K562 (cell line): ENCODE data around the gene SLIT1. TPM values are rescaled to one million over a fixed set of nuclear protein-coding genes. Genes with fewer than 3 reads are reported as not detected.
A peak's percentile ranks its signal among the peaks of the same experiment; 100 is the strongest.

Experiments
- ATAC-seq: fragments of 200-7000 bp; cut with Tn5 transposase; 3 replicates; pipeline ENCODE4 v1.9.1; 2020; ENCODE audit warnings: moderate library complexity
- BruUV-seq: library from RNA; stranded (reverse); fragments of 400-500 nt; replicated peaks from 2 replicates; lab custom pipeline; 2021; lab: Mats Ljungman, UMichigan
- CTCF ChIA-PET: fragments of 300-600 bp; formaldehyde crosslinking; extraction: SDS; loops from one replicate; lab custom pipeline; 2021; ENCODE audit warnings: low intra/inter-chr PET ratio; lab: Yijun Ruan, JAX
- POLR2A ChIA-PET: fragments of 300-600, 350-650 bp; sonication (Branson Sonifier 250); formaldehyde crosslinking; extraction: SDS; loops from one replicate; lab custom pipeline; 2021; ENCODE audit warnings: antibody characterized with exemption, inconsistent platforms; lab: Yijun Ruan, JAX
- DNase-seq, 4 experiments: peaks; one replicate each; pipeline versions ENCODE4 v3.0.0 to v3.0.0-alpha.2; 2011 to 2018; ENCODE audit warnings: low spot score in 3 of 4, mixed read lengths in 3 of 4; ENCODE audit errors: extremely low read depth in 1 of 4
- FAIRE-seq: peaks from 2 replicates; lab custom pipeline; 2011; peaks lifted over from hg19 to GRCh38; lab: Jason Lieb, UNC
- H2AFZ ChIP-seq: 2 replicates; pipeline ENCODE4 v1.6.0; 2011; ENCODE audit warnings: low read depth, low read length, control low read depth, inconsistent platforms
- H3K27ac ChIP-seq: fragments of 200-600 bp; 3 replicates; pipeline ENCODE4 v1.8.0; 2011; ENCODE audit warnings: low read depth, mild to moderate bottlenecking, control low read depth, inconsistent platforms, low read length, moderate library complexity, mixed read lengths; ENCODE audit errors: extremely low read depth
- H3K27me3 ChIP-seq, 2 experiments: fragments of 300-600 bp in 1 of 2; 2 replicates in 1 of 2; 3 replicates in 1 of 2; pipeline versions ENCODE4 v1.6.0 to v1.8.0; 2011; ENCODE audit warnings: inconsistent platforms in 2 of 2, low read length in 2 of 2, mild to moderate bottlenecking in 1 of 2, mixed read lengths in 1 of 2, moderate library complexity in 1 of 2; ENCODE audit not compliant: control insufficient read depth in 2 of 2, insufficient read depth in 2 of 2
- H3K36me3 ChIP-seq: fragments of 300-600 bp; 3 replicates; pipeline ENCODE4 v1.8.0; 2011; ENCODE audit warnings: mild to moderate bottlenecking, low read length, inconsistent platforms; ENCODE audit not compliant: control insufficient read depth, insufficient read depth
- H3K4me1 ChIP-seq, 2 experiments: fragments of 200-600 bp in 1 of 2; replicated peaks in 1 of 2; 2 replicates in 1 of 2; 3 replicates in 1 of 2; pipeline versions ENCODE4 v1.5.1 to v1.8.0; 2011; ENCODE audit warnings: inconsistent platforms in 2 of 2, low read length in 2 of 2, mild to moderate bottlenecking in 1 of 2, mixed read lengths in 1 of 2, moderate library complexity in 1 of 2; ENCODE audit not compliant: control insufficient read depth in 2 of 2, insufficient read depth in 2 of 2
- H3K4me2 ChIP-seq: 2 replicates; pipeline ENCODE4 v1.6.1; 2011; ENCODE audit warnings: low read length, control low read depth, inconsistent platforms, mixed read lengths; ENCODE audit not compliant: insufficient read depth
- H3K4me3 ChIP-seq: fragments of 200-600 bp; sonication (generic), shearing (Covaris generic); 2 replicates; pipeline ENCODE4 v1.5.1; 2016; ENCODE audit warnings: control low read depth, inconsistent platforms
- H3K79me2 ChIP-seq: fragments of 200-600 bp; 3 replicates; pipeline ENCODE4 v1.8.0; 2011; ENCODE audit warnings: low read length, inconsistent platforms; ENCODE audit not compliant: control insufficient read depth, insufficient read depth
- H3K9ac ChIP-seq, 2 experiments: 2 replicates each; pipeline versions ENCODE4 v1.6.0 to v1.6.1; 2011; ENCODE audit warnings: low read depth in 2 of 2, low read length in 2 of 2, control low read depth in 1 of 2, inconsistent platforms in 1 of 2, mild to moderate bottlenecking in 1 of 2, mixed read lengths in 1 of 2; ENCODE audit not compliant: insufficient read depth in 1 of 2
- H3K9me1 ChIP-seq: one replicate; pipeline ENCODE4 v1.6.0; 2011; ENCODE audit warnings: inconsistent platforms, mild to moderate bottlenecking, low read length, moderate library complexity; ENCODE audit not compliant: control insufficient read depth, insufficient read depth
- H3K9me3 ChIP-seq: replicated peaks from 2 replicates; pipeline ENCODE4 v1.5.1; 2011; ENCODE audit warnings: low read depth, low read length, inconsistent platforms; ENCODE audit not compliant: control insufficient read depth, insufficient read depth
- H4K20me1 ChIP-seq: replicated peaks from 2 replicates; pipeline ENCODE4 v1.6.1; 2011; ENCODE audit warnings: low read length, inconsistent platforms, mixed read lengths; ENCODE audit not compliant: control insufficient read depth, insufficient read depth
- NR3C1 ChIP-seq: sonication (generic); formaldehyde crosslinking; IDR thresholded peaks from 2 replicates; pipeline ENCODE4 v1.8.1; 2022; ENCODE audit warnings: missing genetic modification reagents
- PRPF4 ChIP-seq: fragments of 200-400 bp; formaldehyde crosslinking; IDR thresholded peaks from one replicate; pipeline ENCODE4 v1.6.1; 2017; ENCODE audit warnings: low read length, low read depth, mild to moderate bottlenecking; ENCODE audit not compliant: insufficient read depth, poor library complexity, severe bottlenecking
- TAF1 ChIP-seq: IDR thresholded peaks from 2 replicates; pipeline ENCODE4 v1.6.1; 2011; ENCODE audit warnings: mild to moderate bottlenecking, low read length, moderate library complexity; ENCODE audit not compliant: insufficient read depth, control insufficient read depth, severe bottlenecking; ENCODE audit errors: extremely low read depth
- YBX1 ChIP-seq: fragments of 450-650 bp; IDR thresholded peaks from 2 replicates; pipeline ENCODE4 v1.7.1; 2016; ENCODE audit warnings: mild to moderate bottlenecking
- ZFP1 ChIP-seq: fragments of 450-650 bp; formaldehyde crosslinking; IDR thresholded peaks from 2 replicates; pipeline ENCODE4 v1.4.0; 2020; ENCODE audit warnings: mild to moderate bottlenecking, mixed read lengths
- ZNF707 ChIP-seq: fragments of 250-450 bp; sonication (Bioruptor Pico); conservative IDR thresholded peaks from 2 replicates; pipeline ENCODE4 v1.8.0; 2022; ENCODE audit warnings: inconsistent platforms, mild to moderate bottlenecking, moderate library complexity
- WGBS: fragments of 100-300 bp; shearing (Covaris generic); methylation state at CpG from one replicate; pipeline ENCODE4 v1.1.6; 2016; ENCODE audit warnings: low coverage, mixed read lengths; ENCODE audit not compliant: insufficient coverage; ENCODE audit errors: missing lambda C conversion rate; 5-methylcytosine and 5-hydroxymethylcytosine counted together
- in situ Hi-C: fragments of 300-500 bp; cut with MboI; formaldehyde crosslinking; loops from 4 replicates; pipeline ENCODE4 v1.15.0; 2018; ENCODE audit warnings: inconsistent platforms, mixed read lengths
- intact Hi-C: fragments of 100-400 bp; cut with micrococcal nuclease; formaldehyde crosslinking; loops from 2 replicates; pipeline ENCODE4 v1.14.2; 2022
- polyA plus RNA-seq, 8 experiments: library from polyadenylated mRNA; depleted of rRNA in 4 of 8; stranded (reverse) in 5 of 8; unstranded in 3 of 8; fragments of >200 nt; fragmentation: Nextera tagmentation in 2 of 8; fragmentation: Illumina TruSeq in 1 of 8; extraction: Ambion mirVana in 2 of 8; extraction: Trizol in 1 of 8; gene quantifications; 2 replicates each; pipeline versions ENCODE4 v1.2.1 to v1.2.3, GENCODE V29; 2011 to 2014; ENCODE audit warnings: inconsistent platforms in 1 of 8, missing spikeins in 1 of 8
- total RNA-seq, 7 experiments: library from RNA; depleted of rRNA in 6 of 7; stranded (reverse); fragments of >200 nt in 6 of 7; fragmentation: Illumina TruSeq in 2 of 7; extraction: Trizol in 2 of 7; gene quantifications; 2 replicates each; pipeline versions ENCODE4 v1.2.1 to v1.2.3, GENCODE V29; 2011 to 2021; ENCODE audit warnings: low replicate concordance in 1 of 7
- TF ChIP-seq, protein P1 (sequence below): fragments of 450-650 bp; IDR thresholded peaks from 2 replicates; pipeline ENCODE4 v1.6.1; 2016; ENCODE audit warnings: missing biosample characterization, missing genetic modification characterization
- TF ChIP-seq, protein P2 (sequence below): sonication (generic); formaldehyde crosslinking; IDR thresholded peaks from 2 replicates; pipeline ENCODE4 v1.8.0; 2023; ENCODE audit warnings: mild to moderate bottlenecking, missing genetic modification reagents

The SLIT1 gene
- total and polyA plus RNA-seq, 9 of the 15 experiments (the other 6 are each of a cell fraction or from before 2014, with no cell fraction given), result 0.01 to 0.11 (median 0.04) TPM; not detected in 3

DNA sequence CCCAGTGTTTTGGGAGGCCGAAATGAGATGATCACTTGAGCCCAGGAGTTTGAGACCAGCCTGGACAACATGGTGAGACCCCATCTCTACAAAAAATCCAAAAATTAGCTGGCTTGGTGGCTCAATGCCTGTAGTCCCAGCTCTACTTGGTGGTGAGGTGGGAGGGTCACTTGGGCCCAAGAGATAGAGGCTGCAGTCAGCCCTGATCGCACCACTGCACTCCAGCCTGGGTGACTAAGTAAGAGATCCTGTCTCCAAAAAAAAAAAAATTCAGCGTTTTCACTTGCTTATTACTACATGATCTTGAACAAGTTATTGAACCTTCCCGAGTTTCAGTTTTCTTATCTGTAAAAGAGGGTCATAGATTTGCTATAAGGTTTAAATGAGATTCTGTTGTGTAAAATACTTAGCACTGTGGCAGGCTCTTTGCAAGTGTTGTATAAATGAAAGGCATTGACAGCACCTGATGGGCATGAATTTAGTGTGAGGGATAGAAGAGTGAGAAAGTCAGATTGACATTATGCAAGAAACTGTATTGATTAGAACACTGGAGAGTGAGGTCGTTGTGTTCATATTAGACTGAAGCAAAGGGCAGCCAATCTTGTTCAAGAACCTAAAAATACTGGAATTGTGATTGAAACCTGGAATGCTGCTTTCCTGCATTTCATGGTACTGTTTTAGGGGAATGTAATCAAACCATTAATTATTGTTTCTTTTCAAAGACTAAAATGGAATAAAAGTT is 216.9 kb downstream of the SLIT1 start:
- Histone ChIP-seq H3K4me1 (no peaks in the 10 kb centered on the region; a peak in 1 of 5 replicates), H3K27me3 (no peaks in the 10 kb centered on the region), H4K20me1 (no peaks in the 10 kb centered on the region), H3K4me2 (no peak overlapping the region), H2AFZ (no peak overlapping the region), H3K9me3 (no peaks in the 10 kb centered on the region), H3K4me3 (no peak overlapping the region), H3K9me1 (no peaks in the 10 kb centered on the region), H3K9ac (no peak overlapping the region), H3K36me3 (no peaks in the 10 kb centered on the region), H3K79me2 (no peaks in the 10 kb centered on the region), H3K27ac (no peak overlapping the region)
- in situ Hi-C loops, result no loop called here
- ChIA-PET POLR2A (no interaction called here), CTCF (no interaction called here)
- DNase-seq (peak in 1 of 4 experiments; percentile 14), FAIRE-seq (no peak), ATAC-seq (peak; percentile 69)
- intact Hi-C loops, result no loop called here
- no TSS peak for BruUV-seq
- 40% methylated on average over 5 of the region's 5 CpGs for WGBS
- no peak for TF ChIP-seq YBX1
- no peak for TF ChIP-seq PRPF4

DNA sequence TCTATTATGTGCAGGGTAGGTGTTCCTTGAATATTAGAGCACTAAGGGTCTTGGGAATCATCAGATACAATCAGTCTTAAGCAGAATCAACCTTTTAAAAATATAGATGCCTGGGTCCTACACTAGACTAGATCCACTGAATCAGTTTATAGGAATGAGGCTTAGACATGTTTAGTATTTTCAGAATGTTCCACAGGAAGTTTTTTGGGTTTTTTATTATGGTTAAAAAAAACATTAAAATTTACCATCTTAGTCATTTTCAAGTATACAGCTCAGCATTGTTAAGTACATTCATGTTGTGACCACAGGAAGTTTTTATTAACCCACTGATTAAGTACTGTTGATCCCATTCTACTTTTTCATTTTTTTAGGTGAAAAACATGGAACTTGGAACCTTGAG is 217.9 kb downstream of the SLIT1 start:
- no peaks in the 10 kb centered on the region for H3K9me3 ChIP-seq
- ATAC-seq (no peak), DNase-seq (no peak), FAIRE-seq (no peak)
- intact Hi-C loops (no loop called here), in situ Hi-C loops (no loop called here)
- H3K79me2 ChIP-seq, result no peaks in the 10 kb centered on the region
- H3K9me1 ChIP-seq, result no peaks in the 10 kb centered on the region
- no peaks in the 10 kb centered on the region for H3K27me3 ChIP-seq
- H4K20me1 ChIP-seq, result no peaks in the 10 kb centered on the region
- CTCF ChIA-PET, result no interaction called here
- POLR2A ChIA-PET, result no interaction called here
- no TSS peak for BruUV-seq
- no peak overlapping the region for H2AFZ ChIP-seq
- no peak overlapping the region for H3K4me2 ChIP-seq
- H3K9ac ChIP-seq, result no peak overlapping the region
- no peaks in the 10 kb centered on the region for H3K4me1 ChIP-seq
- no peak overlapping the region for H3K27ac ChIP-seq
- H3K36me3 ChIP-seq, result no peaks in the 10 kb centered on the region
- H3K4me3 ChIP-seq, result no peak overlapping the region
- TF ChIP-seq NR3C1 (no peak), ZNF707 (CRISPR knock-in tag) (no peak), ZFP1 (CRISPR knock-in tag) (no peak), TAF1 (no peak)
- TF ChIP-seq, protein P1, sequence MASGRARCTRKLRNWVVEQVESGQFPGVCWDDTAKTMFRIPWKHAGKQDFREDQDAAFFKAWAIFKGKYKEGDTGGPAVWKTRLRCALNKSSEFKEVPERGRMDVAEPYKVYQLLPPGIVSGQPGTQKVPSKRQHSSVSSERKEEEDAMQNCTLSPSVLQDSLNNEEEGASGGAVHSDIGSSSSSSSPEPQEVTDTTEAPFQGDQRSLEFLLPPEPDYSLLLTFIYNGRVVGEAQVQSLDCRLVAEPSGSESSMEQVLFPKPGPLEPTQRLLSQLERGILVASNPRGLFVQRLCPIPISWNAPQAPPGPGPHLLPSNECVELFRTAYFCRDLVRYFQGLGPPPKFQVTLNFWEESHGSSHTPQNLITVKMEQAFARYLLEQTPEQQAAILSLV (tag), result no peak
- TF ChIP-seq, protein P2, sequence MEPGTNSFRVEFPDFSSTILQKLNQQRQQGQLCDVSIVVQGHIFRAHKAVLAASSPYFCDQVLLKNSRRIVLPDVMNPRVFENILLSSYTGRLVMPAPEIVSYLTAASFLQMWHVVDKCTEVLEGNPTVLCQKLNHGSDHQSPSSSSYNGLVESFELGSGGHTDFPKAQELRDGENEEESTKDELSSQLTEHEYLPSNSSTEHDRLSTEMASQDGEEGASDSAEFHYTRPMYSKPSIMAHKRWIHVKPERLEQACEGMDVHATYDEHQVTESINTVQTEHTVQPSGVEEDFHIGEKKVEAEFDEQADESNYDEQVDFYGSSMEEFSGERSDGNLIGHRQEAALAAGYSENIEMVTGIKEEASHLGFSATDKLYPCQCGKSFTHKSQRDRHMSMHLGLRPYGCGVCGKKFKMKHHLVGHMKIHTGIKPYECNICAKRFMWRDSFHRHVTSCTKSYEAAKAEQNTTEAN (CRISPR knock-in tag), result no peak
